Endothelial cell of umbilical vein (primary cell): ENCODE data around the gene SFT2D2. TPM values are rescaled to one million over a fixed set of nuclear protein-coding genes. Genes with fewer than 3 reads are reported as not detected.

Experiments
- BruUV-seq: library from RNA; stranded (reverse); fragments of 400-500 nt; replicated peaks from 2 replicates; lab custom pipeline; 2021; lab: Mats Ljungman, UMichigan
- CTCF ChIA-PET: fragments of 300-600, 350-600 bp; sonication (Branson Sonifier 250); formaldehyde crosslinking; loops from one replicate; lab custom pipeline; 2021; ENCODE audit warnings: antibody characterized with exemption, inconsistent platforms; lab: Charles Lee
- POLR2A ChIA-PET: fragments of 300-600, 350-600 bp; sonication (Branson Sonifier 250); formaldehyde crosslinking; loops from one replicate; lab custom pipeline; 2021; ENCODE audit warnings: antibody characterized with exemption, inconsistent platforms; lab: Charles Lee
- DNase-seq: peaks from one replicate; pipeline ENCODE4 v3.0.0-alpha.2; 2011; ENCODE audit warnings: low read depth, low spot score
- FAIRE-seq: peaks from 2 replicates; lab custom pipeline; 2011; peaks lifted over from hg19 to GRCh38; lab: Jason Lieb, UNC
- H2AFZ ChIP-seq: 2 replicates; pipeline ENCODE4 v1.6.0; 2012; ENCODE audit warnings: low read depth, low read length, control low read depth, inconsistent platforms
- H3K27ac ChIP-seq: 2 replicates; pipeline ENCODE4 v1.5.1; 2011; ENCODE audit warnings: low read depth, mild to moderate bottlenecking, control low read depth, low read length, moderate library complexity; ENCODE audit not compliant: insufficient read depth
- H3K27me3 ChIP-seq, 2 experiments: 2 replicates each; pipeline versions ENCODE4 v1.6.0 to v1.6.1; 2011; ENCODE audit warnings: low read length in 2 of 2, mixed read lengths in 1 of 2; ENCODE audit not compliant: control insufficient read depth in 2 of 2, insufficient read depth in 2 of 2
- H3K36me3 ChIP-seq, 2 experiments: 2 replicates in 1 of 2; 3 replicates in 1 of 2; pipeline ENCODE4 v1.5.1; 2011; ENCODE audit warnings: low read length in 2 of 2, mild to moderate bottlenecking in 1 of 2, moderate library complexity in 1 of 2; ENCODE audit not compliant: control insufficient read depth in 2 of 2, insufficient read depth in 2 of 2; ENCODE audit errors: extremely low read depth in 1 of 2
- H3K4me1 ChIP-seq: 3 replicates; pipeline ENCODE4 v1.5.1; 2011; ENCODE audit warnings: mild to moderate bottlenecking, low read length; ENCODE audit not compliant: control insufficient read depth, insufficient read depth; ENCODE audit errors: extremely low read depth
- H3K4me2 ChIP-seq: 2 replicates; pipeline ENCODE4 v1.6.1; 2011; ENCODE audit warnings: low read length, control low read depth, mixed read lengths; ENCODE audit not compliant: insufficient read depth
- H3K4me3 ChIP-seq, 3 experiments: fragments of 200-600 bp in 1 of 3; sonication (generic), shearing (Covaris generic) in 1 of 3; replicated peaks in 1 of 3; 2 replicates each; pipeline ENCODE4 v1.5.1; 2011 to 2016; ENCODE audit warnings: control low read depth in 3 of 3, low read length in 3 of 3, mild to moderate bottlenecking in 2 of 3, inconsistent platforms in 1 of 3, low read depth in 1 of 3, moderate library complexity in 1 of 3; ENCODE audit not compliant: insufficient read depth in 1 of 3
- H3K79me2 ChIP-seq: 2 replicates; pipeline ENCODE4 v1.6.0; 2012; ENCODE audit warnings: low read length, inconsistent platforms; ENCODE audit not compliant: control insufficient read depth, insufficient read depth
- H3K9ac ChIP-seq: replicated peaks from 2 replicates; pipeline ENCODE3; 2011; ENCODE audit warnings: low read length, control low read depth; ENCODE audit not compliant: insufficient read depth; ENCODE audit errors: extremely low read depth
- H3K9me1 ChIP-seq: replicated peaks from 3 replicates; pipeline ENCODE4 v1.6.0; 2011; ENCODE audit warnings: mild to moderate bottlenecking, low read length; ENCODE audit not compliant: control insufficient read depth, insufficient read depth; ENCODE audit errors: extremely low read depth
- H3K9me3 ChIP-seq: replicated peaks from 2 replicates; pipeline ENCODE4 v1.5.1; 2012; ENCODE audit warnings: low read length, inconsistent platforms; ENCODE audit not compliant: control insufficient read depth, insufficient read depth
- H4K20me1 ChIP-seq: replicated peaks from 2 replicates; pipeline ENCODE3; 2011; ENCODE audit warnings: mild to moderate bottlenecking, low read length; ENCODE audit not compliant: control insufficient read depth, insufficient read depth; ENCODE audit errors: extremely low read depth
- FOS ChIP-seq: IDR thresholded peaks from 2 replicates; pipeline ENCODE4 v1.6.1; 2011; ENCODE audit warnings: mild to moderate bottlenecking, low read length, moderate library complexity, borderline replicate concordance; ENCODE audit not compliant: insufficient read depth
- GATA2 ChIP-seq: IDR thresholded peaks from 2 replicates; pipeline ENCODE4 v1.7.0; 2011; ENCODE audit warnings: low read depth, mild to moderate bottlenecking, moderate library complexity, mixed read lengths, low read length; ENCODE audit not compliant: insufficient read length, insufficient read depth
- POLR2AphosphoS5 ChIP-seq: IDR thresholded peaks from 2 replicates; pipeline ENCODE4 v1.6.1; 2012; ENCODE audit warnings: low read depth, mild to moderate bottlenecking, control low read depth, low read length, moderate library complexity; ENCODE audit not compliant: insufficient read depth
- dilution Hi-C: fragments of 300-500 bp; cut with MboI; formaldehyde crosslinking; loops from one replicate; pipeline ENCODE4 v1.15.0; 2019; ENCODE audit warnings: low sequenced_read_pairs; ENCODE audit not compliant: extremely low pct_ligation_motif_present
- intact Hi-C: fragments of 100-400 bp; cut with micrococcal nuclease; formaldehyde crosslinking; loops from one replicate; pipeline ENCODE4 v1.10.0; 2022
- polyA plus RNA-seq, 4 experiments: library from polyadenylated mRNA; depleted of rRNA in 3 of 4; stranded (reverse) in 3 of 4; unstranded in 1 of 4; fragments of >200 nt; gene quantifications; 2 replicates each; pipeline versions ENCODE4 v1.2.1 to v1.2.3, GENCODE V29; 2011 to 2012; ENCODE audit warnings: missing spikeins in 1 of 4
- total RNA-seq: library from RNA; stranded (reverse); gene quantifications from 2 replicates; pipeline ENCODE4 v1.2.3, GENCODE V29; 2021

Gene SFT2D2
- total and polyA plus RNA-seq, 2 donors (not counting 3 experiments of a cell fraction or from before 2014, with no cell fraction given), result 16.7 to 68.1 TPM

DNA sequence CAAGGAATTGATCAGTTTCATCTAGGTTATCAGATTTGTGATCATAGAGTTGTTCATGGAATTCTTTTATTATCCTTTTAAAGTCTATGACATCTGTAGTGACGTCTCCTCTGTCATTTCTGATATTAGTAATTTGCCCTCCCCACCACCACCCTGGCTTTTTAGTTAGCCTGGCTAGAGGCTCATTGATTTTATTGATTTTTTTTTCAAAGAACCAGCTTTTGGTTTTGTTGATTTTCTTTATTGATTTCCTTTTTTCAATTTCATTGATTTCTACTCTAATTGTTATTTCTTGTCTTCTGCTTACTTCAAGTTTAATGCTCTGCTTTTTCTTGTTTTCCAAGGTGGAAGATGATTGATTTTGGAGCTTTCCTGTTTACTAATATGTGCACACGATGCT is 31.6 kb downstream of the SFT2D2 start:
- no peak overlapping the region for H3K4me2 ChIP-seq
- BruUV-seq, result no TSS peak
- no peaks in the 10 kb centered on the region for H3K9me3 ChIP-seq
- H3K9ac ChIP-seq, result no peak overlapping the region
- peaks cover 23% of the 10 kb centered on the region for H3K4me1 ChIP-seq
- no peak for DNase-seq
- TF ChIP-seq POLR2AphosphoS5, result no peak
- FAIRE-seq, result no peak
- H4K20me1 ChIP-seq, result no peaks in the 10 kb centered on the region
- no peaks in the 10 kb centered on the region for H3K9me1 ChIP-seq
- H3K27ac ChIP-seq, result no peak overlapping the region
- ChIA-PET POLR2A (no interaction called here), CTCF (interaction anchor here (1.5 to 2.6 kb wide), 2 partner anchors 22 to 85 kb away, joined by 7 to 8 read pairs; no protein-coding TSS in a partner anchor)
- intact Hi-C loops, result no loop called here
- no peak overlapping the region for H3K4me3 ChIP-seq
- dilution Hi-C loops, result no loop called here
- H3K27me3 ChIP-seq, result no peaks in the 10 kb centered on the region
- H3K36me3 ChIP-seq, result peaks cover 0 to under 1% of the 10 kb centered on the region in 2 experiments
- peaks cover 4% of the 10 kb centered on the region for H3K79me2 ChIP-seq
- no peak overlapping the region for H2AFZ ChIP-seq

DNA sequence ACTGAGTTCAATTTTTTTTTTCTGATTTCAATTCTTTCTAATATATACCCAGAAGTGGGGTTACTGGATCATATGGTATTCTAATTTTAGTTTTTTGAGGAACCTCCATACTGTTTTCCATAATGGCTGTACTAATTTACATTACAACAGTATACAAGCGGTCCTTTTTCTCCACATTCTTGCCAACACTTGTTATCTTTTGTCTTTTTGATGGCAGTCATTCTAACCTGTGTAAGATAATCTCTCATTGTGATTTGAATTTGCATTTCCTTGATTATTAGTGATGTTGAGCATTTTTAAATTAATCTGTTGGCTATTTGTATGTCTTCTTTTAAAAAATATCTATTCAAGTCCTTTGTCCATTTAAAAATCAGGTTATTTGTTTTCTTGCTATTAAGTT is 33.8 kb downstream of the SFT2D2 start:
- H3K4me2 ChIP-seq, result no peak overlapping the region
- FAIRE-seq, result no peak
- POLR2A ChIA-PET, result no interaction called here
- no peaks in the 10 kb centered on the region for H3K27me3 ChIP-seq
- no peak overlapping the region for H3K27ac ChIP-seq
- BruUV-seq, result no TSS peak
- peaks cover 28% of the 10 kb centered on the region for H3K4me1 ChIP-seq
- dilution Hi-C loops, result no loop called here
- no peaks in the 10 kb centered on the region for H4K20me1 ChIP-seq
- H3K9ac ChIP-seq, result no peak overlapping the region
- H3K79me2 ChIP-seq, result peaks cover 4% of the 10 kb centered on the region
- H3K9me3 ChIP-seq, result no peaks in the 10 kb centered on the region
- TF ChIP-seq FOS (no peak), POLR2AphosphoS5 (no peak), GATA2 (no peak)
- no peaks in the 10 kb centered on the region for H3K9me1 ChIP-seq
- intact Hi-C loops, result no loop called here
- H2AFZ ChIP-seq, result no peak overlapping the region
- CTCF ChIA-PET, result interaction anchor here (1.6 to 4.1 kb wide), 3 partner anchors 8 to 83 kb away, joined by 3 to 44 read pairs (median 8); no protein-coding TSS in a partner anchor
- H3K36me3 ChIP-seq, result no peaks in the 10 kb centered on the region
- DNase-seq, result no peak
- H3K4me3 ChIP-seq, result no peak overlapping the region
